HuH-7.5 (cell line): ENCODE data around the gene ANKMY2.
"Not testable (repeated sequence)": the region's sequence is repeated elsewhere in the genome, so short reads cannot be mapped to it uniquely, and the experiment has no call there.

ENCODE experiments used
- DNase-seq: peaks from one replicate; pipeline ENCODE4 v3.0.0; 2011; ENCODE audit warnings: low spot score

Gene ANKMY2

DNA sequence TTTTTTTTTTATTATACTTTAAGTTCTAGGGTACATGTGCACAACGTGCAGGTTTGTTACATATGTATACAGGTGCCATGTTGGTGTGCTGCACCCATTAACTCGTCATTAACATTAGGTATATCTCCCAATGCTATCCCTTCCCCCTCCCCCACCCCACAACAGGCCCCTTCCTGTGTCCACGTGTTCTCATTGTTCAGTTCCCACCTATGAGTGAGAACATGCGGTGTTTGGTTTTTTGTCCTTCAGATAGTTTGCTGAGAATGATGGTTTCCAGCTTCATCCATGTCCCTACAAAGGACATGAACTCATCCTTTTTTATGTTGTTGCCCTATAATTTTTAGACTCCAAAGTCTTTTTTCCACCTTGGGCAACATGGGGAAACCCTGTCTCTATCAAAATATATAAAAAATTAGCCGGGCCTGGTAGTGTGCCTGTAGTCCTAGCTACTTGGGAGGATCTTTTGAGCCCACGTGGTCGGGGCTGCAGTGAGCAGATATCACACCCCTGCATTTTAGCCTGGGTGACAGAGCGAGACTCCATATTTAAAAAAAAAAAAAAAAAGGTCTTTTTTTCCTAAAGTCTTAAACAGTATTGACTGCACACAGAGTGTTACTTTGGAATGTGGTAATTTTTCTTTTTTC is 14.4 kb upstream of the ANKMY2 start:
- not testable (repeated sequence) for DNase-seq

DNA sequence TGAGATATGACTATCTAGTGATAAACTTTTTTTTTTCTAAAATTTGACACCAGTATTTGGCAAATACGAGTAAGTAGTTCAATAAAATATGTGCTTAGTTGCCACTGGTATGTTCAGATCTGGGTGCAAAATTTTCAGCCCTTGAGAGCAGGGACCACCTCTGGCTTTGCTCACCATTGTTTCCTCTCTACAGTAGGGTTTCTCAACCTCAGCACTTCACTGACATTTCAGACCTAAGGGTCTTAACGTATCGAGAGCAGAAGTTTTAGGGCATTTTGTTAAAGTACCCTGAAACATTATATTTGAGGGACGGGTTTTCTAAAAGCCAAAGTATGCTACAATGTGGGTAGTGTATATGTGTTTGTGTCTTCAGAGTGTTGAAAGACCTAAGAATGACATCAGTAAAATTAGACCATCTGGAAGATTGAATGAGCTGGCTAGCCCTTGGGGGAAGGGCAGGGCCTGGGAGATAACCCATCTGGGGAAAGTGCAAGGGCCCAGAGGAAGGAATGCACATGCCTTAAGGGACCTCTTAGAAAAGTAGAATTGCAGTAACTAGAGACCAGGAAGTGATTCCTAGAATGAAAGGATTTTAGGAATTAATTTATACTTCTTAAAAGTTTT is 12.2 kb upstream of the ANKMY2 start:
- no peak for DNase-seq

DNA sequence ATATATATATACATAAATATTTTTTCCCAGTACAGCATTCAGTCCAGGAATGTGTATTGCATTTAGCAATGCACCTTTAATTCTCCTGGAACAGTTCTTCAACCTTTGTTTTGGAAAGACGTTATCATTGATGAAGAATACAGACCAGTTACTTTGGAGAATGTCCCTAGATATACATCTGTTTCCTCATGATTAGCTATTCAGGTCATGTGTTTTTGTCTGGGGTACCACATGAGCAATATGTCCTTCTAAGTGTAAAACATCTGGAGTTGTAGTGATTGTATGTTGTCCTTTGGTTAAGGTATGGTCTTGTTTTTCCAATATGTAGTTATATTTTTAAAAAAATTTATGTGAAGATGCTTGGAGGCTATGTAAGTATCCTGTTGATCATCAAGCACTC is 10.6 kb upstream of the ANKMY2 start:
- DNase-seq, result no peak

DNA sequence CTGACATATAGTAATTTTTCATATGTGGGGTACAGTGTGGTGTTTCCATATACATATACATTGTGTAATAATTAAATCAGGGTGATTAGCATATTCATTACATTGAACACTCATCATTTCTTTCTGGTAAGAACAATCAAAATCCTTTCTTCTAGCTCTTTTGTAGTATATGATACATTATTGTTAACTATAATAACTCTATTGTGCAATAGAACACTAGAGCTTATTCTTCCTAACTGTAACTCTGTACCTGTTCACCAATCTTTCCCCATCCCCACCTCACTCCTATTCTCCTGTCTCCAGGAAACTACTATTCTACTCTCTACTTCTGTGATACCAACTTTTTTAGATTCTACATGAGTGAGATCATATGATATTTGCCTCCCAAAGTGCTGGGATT is 9.8 kb upstream of the ANKMY2 start:
- no peak for DNase-seq

DNA sequence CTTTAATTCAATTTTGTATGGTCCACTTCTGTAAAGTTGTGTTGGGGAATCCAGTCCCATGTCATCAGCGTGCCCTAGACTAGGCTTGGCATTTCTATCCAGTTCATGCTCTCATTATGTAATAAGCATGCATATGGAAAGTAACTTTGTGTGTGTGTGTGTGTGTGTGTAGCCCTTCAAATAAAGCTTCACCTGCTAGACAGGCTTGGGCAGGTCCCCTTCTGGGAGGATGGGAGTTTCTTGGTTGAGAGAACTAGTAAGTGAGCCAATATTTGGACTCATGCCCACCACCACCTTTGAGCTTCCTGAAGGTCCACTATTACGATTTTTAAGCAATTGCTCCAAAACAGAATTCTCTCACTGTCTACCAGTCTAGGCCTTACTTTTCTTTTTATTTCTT is 7.3 kb upstream of the ANKMY2 start:
- DNase-seq, result no peak

DNA sequence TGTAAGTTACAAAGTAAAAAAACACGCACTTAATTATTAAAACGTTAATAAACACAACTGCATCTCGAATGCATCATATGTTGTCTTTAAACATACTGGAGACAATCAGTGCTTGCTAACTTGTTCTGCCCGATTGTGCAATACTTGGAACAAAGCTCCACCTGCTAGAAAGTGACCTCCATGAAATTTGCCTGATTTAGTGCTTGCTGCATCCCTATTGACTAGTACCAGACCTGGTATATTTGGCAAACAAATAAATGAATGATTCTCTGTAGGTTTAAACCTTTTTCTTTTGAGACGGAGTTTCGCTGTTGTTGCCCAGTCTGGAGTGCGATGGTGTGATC is 6.7 kb upstream of the ANKMY2 start:
- DNase-seq, result no peak

DNA sequence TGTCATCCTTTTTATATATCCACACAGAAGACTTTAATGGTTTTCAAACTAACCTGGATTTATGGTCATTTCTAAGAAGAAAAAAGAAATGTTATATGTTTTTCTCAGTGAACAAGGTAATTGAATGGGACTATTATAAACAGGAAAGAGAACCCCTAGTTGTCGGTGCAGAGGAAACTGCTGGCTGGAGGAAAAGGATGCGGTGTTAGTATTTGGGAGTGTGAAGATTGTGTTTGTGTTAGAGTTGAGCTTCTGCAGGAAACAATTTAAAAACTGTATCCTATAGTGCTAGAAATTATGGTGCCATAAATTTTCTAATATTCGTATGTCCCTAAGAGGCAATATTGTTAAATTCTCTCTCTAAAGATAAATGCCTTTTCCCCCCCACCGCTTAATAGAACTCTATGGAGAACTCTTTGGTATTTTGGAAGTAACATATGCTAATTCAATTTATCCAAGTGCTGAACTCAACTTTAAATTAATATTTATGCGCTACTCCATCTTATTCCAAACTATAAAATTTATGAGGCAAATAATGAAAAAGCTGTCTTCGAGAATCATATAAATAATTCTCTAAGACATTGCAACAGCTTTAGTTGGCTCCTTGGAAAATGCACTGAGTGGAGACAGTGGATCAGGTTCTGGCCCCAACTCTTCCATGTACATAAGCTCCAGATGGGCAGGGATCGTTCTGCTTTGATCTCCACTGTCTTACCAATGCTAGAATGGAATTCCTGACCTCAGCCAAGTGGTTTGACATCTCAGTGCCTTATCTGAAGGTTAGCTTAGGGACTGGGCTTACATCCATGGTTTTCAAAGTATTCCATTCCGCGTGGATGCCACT is 6.1 kb upstream of the ANKMY2 start:
- DNase-seq, result no peak

DNA sequence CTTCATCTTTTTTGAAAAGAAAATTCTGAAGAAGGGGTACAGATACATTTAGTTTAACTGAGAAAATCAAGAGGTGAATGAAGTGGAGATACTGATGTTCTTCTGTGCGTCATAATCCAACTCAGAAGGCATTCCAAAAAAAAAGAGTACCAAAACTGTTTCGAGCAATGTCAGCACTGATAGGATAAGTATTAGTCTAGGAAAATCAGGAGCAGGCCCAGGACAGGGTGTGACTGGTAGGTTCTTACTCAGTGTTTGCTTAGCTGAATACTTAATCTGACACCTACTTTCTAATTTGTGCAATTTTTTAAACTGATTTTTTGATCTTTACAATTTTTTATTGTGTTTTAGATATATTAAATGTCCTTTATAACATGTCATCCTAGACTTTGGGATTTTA is 4.7 kb upstream of the ANKMY2 start:
- DNase-seq, result no peak

DNA sequence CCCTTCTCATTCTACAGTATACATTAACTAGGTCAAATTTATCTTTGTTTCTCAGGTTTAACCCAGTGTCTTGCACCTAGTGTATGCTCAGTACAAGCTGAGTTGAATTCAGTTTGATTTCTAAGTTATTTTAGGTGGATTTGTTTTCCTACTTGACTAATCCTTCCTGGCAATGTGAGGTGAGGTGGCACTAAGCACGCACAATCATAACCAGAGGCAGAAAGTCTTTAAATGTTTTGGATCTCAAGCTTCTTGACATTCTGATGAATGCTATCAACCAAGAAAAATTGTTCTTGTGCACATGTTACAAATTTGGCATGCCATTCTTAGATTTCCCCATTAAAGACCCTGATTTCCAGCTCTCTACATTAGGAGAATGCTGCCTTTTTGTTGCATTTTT is 3.6 kb upstream of the ANKMY2 start:
- DNase-seq, result no peak

DNA sequence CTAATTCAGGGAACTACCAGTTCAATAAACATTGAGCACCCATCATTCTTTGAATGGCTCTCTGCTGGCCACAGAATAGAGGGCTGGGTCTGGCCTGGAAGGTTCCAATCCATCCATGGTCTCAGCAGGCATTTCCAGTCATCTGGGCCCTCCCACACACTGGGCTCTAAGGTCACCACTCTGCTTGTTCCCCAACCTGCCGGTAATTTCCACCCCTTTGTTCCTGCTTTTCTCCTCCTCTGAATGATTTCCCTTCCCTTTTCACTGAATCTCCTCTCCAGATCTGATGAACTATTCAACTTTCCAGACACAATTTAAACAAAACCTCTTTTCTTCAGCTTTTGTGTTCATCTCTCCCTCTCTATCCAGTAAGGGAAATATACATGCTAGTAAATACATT is 3.0 kb upstream of the ANKMY2 start:
- DNase-seq, result no peak

DNA sequence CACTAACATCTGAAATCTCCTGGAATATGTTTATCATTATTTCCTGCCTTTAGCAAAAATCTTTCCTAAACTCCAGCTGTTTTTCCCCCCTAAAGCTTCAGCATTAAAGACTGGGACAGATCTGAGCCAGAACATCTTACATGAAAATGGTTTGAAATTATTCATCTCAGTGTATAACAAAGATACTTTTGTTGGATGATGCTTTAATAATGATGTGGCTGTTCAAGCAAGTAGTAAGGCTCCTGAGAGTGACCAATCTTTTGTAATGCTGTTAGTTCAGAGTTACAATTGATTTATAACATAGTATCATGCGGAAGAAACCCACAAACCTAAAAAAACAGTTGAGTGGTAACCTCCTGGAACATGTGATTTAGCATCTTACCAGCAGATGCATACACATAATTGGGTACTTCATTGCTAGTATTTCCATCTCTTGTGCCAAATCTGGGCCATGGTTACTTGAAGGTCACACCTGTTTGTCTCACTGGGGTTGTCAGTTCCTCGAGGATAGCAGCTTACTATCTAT is 1.9 kb upstream of the ANKMY2 start:
- no peak for DNase-seq

DNA sequence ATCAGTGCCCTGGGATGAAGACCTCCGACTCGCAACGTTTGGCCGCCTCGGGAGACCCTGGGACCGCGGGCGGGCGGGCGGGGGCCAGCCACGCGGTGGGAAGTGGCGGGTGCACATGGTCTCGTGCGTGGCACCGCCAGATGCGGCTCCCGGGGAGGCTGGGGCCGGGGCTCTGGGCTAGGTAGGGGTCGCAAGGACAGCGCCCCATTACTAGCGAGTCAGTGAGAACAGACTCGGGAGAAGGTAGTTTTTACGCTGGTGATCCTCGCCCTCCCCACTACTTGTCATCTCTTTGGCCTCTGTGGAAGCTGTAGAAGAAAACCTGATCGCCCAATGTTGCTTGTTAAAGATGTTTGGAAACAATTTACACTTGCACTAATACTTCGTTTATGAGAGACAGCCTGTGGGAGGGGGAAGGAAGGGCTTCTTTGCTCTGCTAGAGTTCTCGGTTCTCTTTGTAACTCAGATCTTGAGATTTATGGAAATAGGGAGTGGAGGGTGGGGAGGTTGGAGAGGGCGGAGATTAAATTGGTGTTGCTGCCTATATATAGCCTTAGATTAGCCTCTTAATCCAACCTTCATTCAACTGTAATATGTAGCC is 1.0 kb upstream of the ANKMY2 start:
- no peak for DNase-seq

DNA sequence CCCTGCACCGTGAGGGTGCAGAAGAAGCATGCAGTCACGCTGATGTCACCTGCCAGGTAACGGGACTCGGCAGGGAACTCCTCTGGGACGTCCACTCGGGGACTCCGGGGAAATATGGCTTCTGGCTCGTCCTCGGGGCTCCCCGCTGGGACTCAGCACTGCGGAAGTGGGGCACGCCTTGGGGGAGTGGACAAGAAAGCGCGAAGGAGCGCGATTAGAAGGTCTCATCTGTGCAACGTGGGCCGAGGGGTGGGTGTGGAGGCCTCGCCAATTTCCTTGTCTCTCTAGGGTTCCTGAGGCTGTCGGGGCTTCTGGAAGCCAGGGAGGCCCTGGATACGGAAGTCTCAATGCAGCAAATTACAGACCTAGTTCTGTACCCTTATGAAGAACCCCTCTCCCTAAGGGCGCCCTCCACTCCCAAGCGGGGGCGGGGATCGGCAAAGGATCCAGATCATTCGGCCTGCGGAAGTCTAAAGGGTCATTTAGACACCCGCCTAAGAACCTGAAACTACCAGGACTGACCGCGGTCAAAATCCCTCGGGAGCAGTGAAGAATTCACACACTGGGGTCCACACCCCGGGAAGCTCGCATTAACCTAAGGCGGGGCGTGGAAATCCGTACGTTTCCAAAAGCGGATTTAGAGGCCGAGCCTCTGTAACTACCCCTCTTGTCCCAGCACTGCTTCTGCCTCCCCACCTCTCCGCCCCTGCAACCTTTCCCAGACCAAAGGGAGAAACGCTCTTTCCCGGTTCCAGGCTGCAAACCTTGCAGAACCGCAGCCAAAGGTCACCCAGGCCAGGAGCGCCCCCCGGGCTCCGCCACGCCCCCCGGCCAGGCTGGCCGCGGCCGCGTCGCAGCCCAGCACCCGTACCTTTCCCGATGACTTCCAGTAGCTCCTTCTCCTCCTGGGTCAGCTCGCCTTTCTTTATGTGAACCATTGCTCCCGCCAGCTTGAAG is 640 bp downstream of the ANKMY2 start:
- DNase-seq, result no peak

DNA sequence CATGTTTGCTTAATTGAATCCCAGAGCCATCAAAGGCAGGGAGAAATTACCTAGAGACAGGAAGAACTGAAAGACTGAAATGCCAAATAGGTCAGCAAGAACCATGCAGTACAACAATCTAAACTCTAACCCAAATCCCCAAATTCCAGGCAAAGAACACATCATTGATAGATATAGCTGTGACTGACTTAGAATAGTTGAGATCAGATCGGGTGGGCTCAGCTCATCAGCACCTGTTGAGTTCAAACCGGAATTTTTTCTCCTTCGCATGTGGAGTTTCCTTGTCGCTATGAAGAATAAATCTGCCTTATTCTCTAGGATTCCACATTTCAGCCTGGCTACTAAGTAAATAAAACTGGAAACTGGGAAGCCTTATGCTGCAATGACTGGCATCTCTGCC is 1.4 kb downstream of the ANKMY2 start:
- no peak for DNase-seq

DNA sequence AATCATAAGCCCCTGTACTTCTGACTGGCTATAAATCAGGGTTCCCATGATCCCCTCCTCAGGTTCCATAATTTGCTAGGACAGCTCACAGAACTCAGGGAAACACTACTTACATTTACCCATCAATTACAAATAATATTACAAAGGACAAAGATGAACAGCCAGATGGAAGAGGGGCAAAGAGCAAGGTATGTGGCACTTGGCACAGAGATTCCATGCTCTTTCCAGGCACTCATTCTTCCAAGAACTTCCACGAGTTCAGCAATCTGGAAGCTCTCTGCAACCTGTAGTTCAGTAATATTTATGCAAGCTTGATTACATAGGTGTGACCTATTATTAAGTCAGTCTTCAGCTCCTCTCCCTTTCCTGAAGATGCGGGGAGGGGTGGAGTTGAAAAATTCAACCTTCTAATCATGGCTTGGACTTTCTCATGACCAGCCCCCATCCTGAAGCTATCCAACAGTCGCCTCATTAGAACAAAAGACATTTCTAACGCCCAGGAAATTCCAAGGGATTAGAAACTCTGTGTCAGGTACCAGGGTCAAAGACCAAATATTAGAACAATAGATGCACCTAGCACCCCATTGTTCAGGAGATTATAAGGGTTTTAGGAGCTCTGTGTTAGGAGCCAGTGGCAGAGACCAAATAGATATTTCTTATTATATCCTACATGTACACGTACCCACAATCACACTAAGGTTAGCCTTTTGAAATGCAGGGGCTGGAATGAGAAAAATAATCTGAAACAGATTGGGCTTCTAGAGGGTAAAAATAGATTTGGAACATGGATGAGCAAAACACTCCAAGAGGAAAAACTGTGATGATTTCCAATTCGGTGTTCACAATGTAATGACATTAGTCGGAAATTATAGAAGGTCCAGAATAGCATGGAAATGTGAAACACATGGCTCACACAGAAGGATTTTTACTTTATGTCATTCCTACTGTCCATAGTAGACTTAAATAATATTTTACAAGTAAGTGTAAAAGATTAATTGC is 7.0 kb downstream of the ANKMY2 start:
- no peak for DNase-seq

DNA sequence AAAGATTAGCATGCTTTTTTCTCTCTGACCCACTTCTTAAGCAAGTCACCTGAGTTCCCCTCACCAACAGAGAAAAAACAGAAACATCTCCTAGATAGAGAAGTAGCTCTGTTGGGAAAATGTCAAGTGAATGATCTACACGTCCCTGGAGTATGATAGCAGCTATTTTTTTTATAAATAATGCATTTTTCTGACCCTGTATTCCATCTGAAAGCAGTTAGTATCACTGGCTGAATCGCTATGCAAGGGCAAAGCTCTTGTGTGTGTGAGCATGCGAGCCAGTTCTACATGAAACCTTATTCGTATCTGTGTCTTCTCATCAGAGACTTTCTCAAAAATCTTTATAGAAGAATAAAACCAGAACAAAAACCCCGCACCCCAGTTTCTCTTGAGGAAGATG is 8.2 kb downstream of the ANKMY2 start:
- DNase-seq, result no peak

DNA sequence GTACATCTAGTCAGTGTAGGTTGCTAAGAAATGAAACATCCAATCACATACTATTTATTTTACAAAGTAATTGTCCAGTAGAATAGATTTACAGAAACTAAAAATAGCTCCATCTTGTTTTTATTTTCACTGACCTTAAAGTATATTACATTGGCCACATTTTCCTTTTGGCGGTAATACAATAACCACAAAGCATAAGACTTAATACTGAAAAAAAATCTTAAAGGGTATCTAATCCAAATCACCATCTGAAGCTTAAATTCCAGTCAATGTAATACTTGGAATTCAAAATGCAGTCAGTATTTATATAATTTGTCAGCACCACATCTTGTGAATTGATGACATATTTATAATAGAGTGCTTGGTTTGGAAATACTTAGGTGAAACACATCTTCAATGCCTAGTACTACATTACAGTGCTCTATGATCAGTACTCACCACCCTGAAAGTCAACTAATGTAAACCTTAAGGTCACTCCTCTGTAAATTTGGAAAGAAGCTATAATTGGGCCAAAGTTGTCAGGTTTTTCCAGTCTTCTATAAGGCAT is 8.9 kb downstream of the ANKMY2 start:
- DNase-seq, result no peak

DNA sequence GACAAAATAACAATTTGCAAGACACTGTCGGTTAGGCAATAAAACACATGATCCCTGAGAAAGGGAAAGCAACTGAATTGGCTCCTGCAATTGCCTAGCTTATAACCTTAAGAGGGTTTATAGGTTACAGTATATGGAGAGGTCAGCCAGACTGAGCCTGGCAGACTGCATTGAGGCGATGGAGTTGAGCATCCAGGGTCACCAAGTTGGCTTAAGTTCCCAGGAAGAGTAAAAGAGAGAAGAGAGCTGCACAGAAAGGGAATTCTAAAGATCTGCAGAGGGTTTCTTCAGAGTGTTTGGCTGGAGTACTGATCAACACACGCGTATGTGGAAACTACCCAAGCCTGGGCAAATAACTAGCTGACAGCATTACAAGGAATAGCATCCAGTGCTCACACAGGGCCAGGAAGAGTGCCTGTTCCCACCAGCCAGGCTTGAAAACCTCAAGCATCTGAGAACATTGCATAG is 11.2 kb downstream of the ANKMY2 start:
- no peak for DNase-seq

DNA sequence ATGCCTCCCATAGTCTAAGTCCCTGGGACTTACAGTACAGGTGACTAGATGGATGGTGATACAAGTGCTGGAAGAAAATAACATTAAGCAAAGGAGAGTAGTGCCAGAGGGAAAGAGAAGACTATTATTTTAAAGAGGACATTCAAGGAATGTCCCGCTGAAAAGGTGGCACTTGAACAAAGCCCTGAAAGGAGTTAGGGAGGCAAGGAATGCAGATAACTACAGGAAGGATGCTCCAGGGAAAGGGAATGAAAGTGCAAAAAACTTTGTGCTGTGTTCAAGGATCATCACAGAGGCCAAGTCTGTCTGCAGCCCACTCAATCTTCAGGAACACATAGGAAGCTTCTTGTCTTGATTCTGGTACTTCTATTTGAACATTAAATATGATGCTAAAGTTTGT is 14.9 kb downstream of the ANKMY2 start:
- DNase-seq, result no peak

DNA sequence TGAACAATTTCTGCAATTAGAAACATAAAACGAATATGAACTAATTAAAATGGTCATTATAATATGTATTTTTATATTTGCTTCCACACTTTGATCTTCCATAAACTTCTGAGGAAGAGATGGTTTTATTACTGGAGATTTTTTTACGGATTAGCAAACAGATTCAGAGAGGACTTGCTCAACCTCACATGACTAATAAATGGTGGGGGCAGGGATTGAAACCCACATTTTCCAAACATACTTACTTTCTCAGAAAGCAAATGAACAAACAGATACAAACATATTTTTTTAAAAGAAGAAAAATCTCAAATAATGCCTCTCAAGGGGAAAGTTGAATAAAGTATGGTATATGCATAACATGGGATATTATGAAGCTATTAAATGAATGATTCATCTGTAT is 18.3 kb downstream of the ANKMY2 start:
- no peak for DNase-seq
